Activated CD8-positive, alpha-beta memory T cell treated with anti-CD3 and anti-CD28 coated beads for 4 hours (primary cell): ENCODE data around the gene BACH1.
"Not testable (repeated sequence)": the region's sequence is repeated elsewhere in the genome, so short reads cannot be mapped to it uniquely, and the experiment has no call there.

ENCODE experiments used
- DNase-seq, 2 donors: peaks; one replicate each; pipeline ENCODE4 v3.0.0-alpha.2; 2020; ENCODE audit warnings: low read depth in 2 of 2

Gene BACH1

GRCh38 chr21:29346771-29347170 is 48.0 kb downstream of the BACH1 start:
- DNase-seq, result no peak

GRCh38 chr21:29347274-29347681 is 48.6 kb downstream of the BACH1 start:
- no peak for DNase-seq

GRCh38 chr21:29349702-29350101 is 51.0 kb downstream of the BACH1 start:
- no peak for DNase-seq

GRCh38 chr21:29350246-29350779 is 51.6 kb downstream of the BACH1 start:
- DNase-seq, result no peak

- no peak for DNase-seq
Observed at GRCh38 chr21:29351691-29352090, 53.0 kb downstream of the BACH1 start.

GRCh38 chr21:29355043-29355710 is 56.5 kb downstream of the BACH1 start:
- DNase-seq, result not testable (repeated sequence)

- DNase-seq, result not testable (repeated sequence)
Observed at GRCh38 chr21:29356291-29356690, 57.6 kb downstream of the BACH1 start.

GRCh38 chr21:29356810-29357209 is 58.1 kb downstream of the BACH1 start:
- not testable (repeated sequence) for DNase-seq

- no peak for DNase-seq
Observed at GRCh38 chr21:29359718-29360117, 61.0 kb downstream of the BACH1 start.

- no peak for DNase-seq
Observed at GRCh38 chr21:29360799-29361765, 62.4 kb downstream of the BACH1 start.

- no peak for DNase-seq
Observed at GRCh38 chr21:29362758-29363157, 64.0 kb downstream of the BACH1 start.

- DNase-seq, result no peak
Observed at GRCh38 chr21:29365661-29366265, 67.0 kb downstream of the BACH1 start.

- no peak for DNase-seq
Observed at GRCh38 chr21:29366532-29366931, 67.8 kb downstream of the BACH1 start.

- no peak for DNase-seq
Observed at GRCh38 chr21:29367335-29367734, 68.6 kb downstream of the BACH1 start.

- no peak for DNase-seq
Observed at GRCh38 chr21:29368906-29369305, 70.2 kb downstream of the BACH1 start.

- DNase-seq, result no peak
Observed at GRCh38 chr21:29371464-29371863, 72.7 kb downstream of the BACH1 start.

GRCh38 chr21:29372063-29372802 is 73.5 kb downstream of the BACH1 start:
- peak; percentile 20 to 37 for DNase-seq

GRCh38 chr21:29374481-29374880 is 75.8 kb downstream of the BACH1 start:
- no peak for DNase-seq

GRCh38 chr21:29376556-29376955 is 77.8 kb downstream of the BACH1 start:
- DNase-seq, result peak; percentile 5 to 33

GRCh38 chr21:29377266-29377665 is 78.5 kb downstream of the BACH1 start:
- no peak for DNase-seq

- no peak for DNase-seq
Observed at GRCh38 chr21:29378832-29379231, 80.1 kb downstream of the BACH1 start.
